DOHH2 (cell line): ENCODE results near the gene ALKBH7.

Source experiments
- EZH2phosphoT487 ChIP-seq: fragments of 200-600 bp; sonication (generic); IDR thresholded peaks from 2 replicates; pipeline ENCODE4 v1.6.1; 2017; ENCODE audit warnings: borderline replicate concordance, mild to moderate bottlenecking, antibody characterized with exemption, low read length, moderate library complexity, mixed read lengths
- TF ChIP-seq, protein P1 (sequence below): fragments of 200-600 bp; sonication (generic); IDR thresholded peaks from one replicate; pipeline ENCODE4 v1.5.1; 2014; ENCODE audit warnings: antibody characterized with exemption, mild to moderate bottlenecking, low read depth, low read length; ENCODE audit not compliant: poor library complexity, severe bottlenecking

DNA sequence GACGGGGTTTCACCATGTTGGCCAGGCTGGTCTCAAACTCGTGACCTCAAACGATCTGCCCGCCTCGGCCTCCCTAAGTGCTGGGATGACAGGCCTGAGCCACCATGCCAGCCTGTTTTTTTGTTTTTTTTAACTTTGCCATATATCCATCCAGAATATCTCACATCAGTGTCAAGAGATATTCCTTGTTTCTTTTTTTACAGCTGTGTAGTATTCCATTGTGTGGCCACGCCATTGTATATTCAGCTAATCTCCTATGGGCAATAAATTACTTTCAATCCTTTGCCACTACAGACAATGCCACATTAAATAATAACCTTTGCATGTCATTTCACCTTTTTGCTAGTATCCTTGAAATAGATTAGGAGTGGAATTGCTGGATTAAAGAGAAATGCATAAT, 36.8 kb downstream of the ALKBH7 start:
- TF ChIP-seq, protein P1, sequence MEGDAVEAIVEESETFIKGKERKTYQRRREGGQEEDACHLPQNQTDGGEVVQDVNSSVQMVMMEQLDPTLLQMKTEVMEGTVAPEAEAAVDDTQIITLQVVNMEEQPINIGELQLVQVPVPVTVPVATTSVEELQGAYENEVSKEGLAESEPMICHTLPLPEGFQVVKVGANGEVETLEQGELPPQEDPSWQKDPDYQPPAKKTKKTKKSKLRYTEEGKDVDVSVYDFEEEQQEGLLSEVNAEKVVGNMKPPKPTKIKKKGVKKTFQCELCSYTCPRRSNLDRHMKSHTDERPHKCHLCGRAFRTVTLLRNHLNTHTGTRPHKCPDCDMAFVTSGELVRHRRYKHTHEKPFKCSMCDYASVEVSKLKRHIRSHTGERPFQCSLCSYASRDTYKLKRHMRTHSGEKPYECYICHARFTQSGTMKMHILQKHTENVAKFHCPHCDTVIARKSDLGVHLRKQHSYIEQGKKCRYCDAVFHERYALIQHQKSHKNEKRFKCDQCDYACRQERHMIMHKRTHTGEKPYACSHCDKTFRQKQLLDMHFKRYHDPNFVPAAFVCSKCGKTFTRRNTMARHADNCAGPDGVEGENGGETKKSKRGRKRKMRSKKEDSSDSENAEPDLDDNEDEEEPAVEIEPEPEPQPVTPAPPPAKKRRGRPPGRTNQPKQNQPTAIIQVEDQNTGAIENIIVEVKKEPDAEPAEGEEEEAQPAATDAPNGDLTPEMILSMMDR: no peak
- no peak for TF ChIP-seq EZH2phosphoT487
